Testis (tissue), 3 donors: Measurements from ENCODE around the gene FBXO46. TPM values are rescaled to one million over a fixed set of nuclear protein-coding genes. Genes with fewer than 3 reads are reported as not detected.

Experiments used
- DNase-seq: peaks from one replicate; pipeline ENCODE4 v3.0.0-alpha.2; 2019
- H3K27ac ChIP-seq, 2 donors: fragments of 200-600 bp; sonication (generic); one replicate each; pipeline ENCODE4 v1.5.1; 2019
- H3K27me3 ChIP-seq: fragments of 200-600 bp; sonication (generic); one replicate; pipeline ENCODE4 v1.5.1; 2019
- H3K36me3 ChIP-seq: fragments of 200-600 bp; sonication (generic); one replicate; pipeline ENCODE4 v1.5.1; 2017; ENCODE audit warnings: low read depth; ENCODE audit errors: missing control alignments
- H3K4me1 ChIP-seq: fragments of 200-600 bp; sonication (generic); one replicate; pipeline ENCODE4 v1.5.1; 2019
- H3K4me3 ChIP-seq, 2 donors: fragments of 200-600 bp; sonication (generic); one replicate each; pipeline ENCODE4 v1.5.1; 2017 to 2019
- H3K9me3 ChIP-seq: fragments of 200-600 bp; sonication (generic); one replicate; pipeline ENCODE4 v1.5.1; 2017
- CTCF ChIP-seq, 3 experiments: fragments of 450-650 bp in 2 of 3; fragments of 200-600 bp in 1 of 3; sonication (generic) in 1 of 3; IDR thresholded peaks; one replicate each; pipeline ENCODE4 v1.5.1; 2016 to 2019; ENCODE audit warnings: antibody characterized with exemption in 3 of 3, mild to moderate bottlenecking in 2 of 3, moderate library complexity in 1 of 3
- POLR2A ChIP-seq: fragments of 450-650 bp; IDR thresholded peaks from one replicate; pipeline ENCODE4 v1.6.1; 2017; ENCODE audit warnings: antibody characterized with exemption, mild to moderate bottlenecking, moderate library complexity
- WGBS, 2 donors: methylation state at CpG; one replicate each; pipeline ENCODE4 v1.1.5; 2018; 5-methylcytosine and 5-hydroxymethylcytosine counted together
- intact Hi-C: fragments of 100-400 bp; cut with DNase I; formaldehyde crosslinking; loops from one replicate; pipeline ENCODE4 v1.15.1; 2023; ENCODE audit warnings: low total_unique reads
- polyA plus RNA-seq: library from polyadenylated mRNA; stranded (reverse); fragments of 350-450 nt; fragmentation: Illumina TruSeq; extraction: RNeasy Lipid Tissue Mini Kit (QIAGEN cat#74804); gene quantifications from one replicate; pipeline ENCODE4 v1.2.3, GENCODE V29; 2014; ENCODE audit warnings: low read depth, low replicate concordance; ENCODE audit not compliant: insufficient read depth
- total RNA-seq, 2 donors: library from RNA; depleted of rRNA; stranded (reverse); fragments of >200 nt; gene quantifications; one replicate each; pipeline ENCODE4 v1.2.3, GENCODE V29; 2016

FBXO46 gene
- total and polyA plus RNA-seq, 3 donors from 2014 or later, result 20.1 to 24.2 (median 22.4) TPM

GRCh38 chr19:45681391-45682015, 49.2 kb downstream of the FBXO46 start:
- 4 to 6% methylated on average over 12 to 45 of the region's 51 CpGs for WGBS, 2 donors
- H3K36me3 ChIP-seq, result no peaks in the 10 kb centered on the region
- H3K27ac ChIP-seq, result peak overlapping the region in 1 of 2 donors; percentile 34
- TF ChIP-seq POLR2A (no peak), CTCF (IDR thresholded peaks at IDR 0.05) (peak; percentile 87 to 95 (median 92))
- intact Hi-C loops, result no loop called here
- peaks cover 11% of the 10 kb centered on the region for H3K4me1 ChIP-seq
- no peaks in the 10 kb centered on the region for H3K9me3 ChIP-seq
- no peaks in the 10 kb centered on the region for H3K27me3 ChIP-seq
- peak; percentile 87 for DNase-seq
- peak overlapping the region; percentile 11 to 41 for H3K4me3 ChIP-seq

- Histone ChIP-seq H3K36me3 (no peaks in the 10 kb centered on the region), H3K4me3 (peak overlapping the region; percentile 10 to 39), H3K4me1 (peaks cover 11% of the 10 kb centered on the region), H3K27me3 (no peaks in the 10 kb centered on the region), H3K9me3 (no peaks in the 10 kb centered on the region), H3K27ac (no peak overlapping the region)
- intact Hi-C loops, result no loop called here
- no peak for TF ChIP-seq POLR2A
- TF ChIP-seq CTCF (IDR thresholded peaks at IDR 0.05), result no peak
- 2 to 4% methylated on average over 24 to 49 of the region's 49 CpGs for whole genome bisulfite sequencing, 2 donors
- DNase-seq, result peak; percentile 65
Observed at GRCh38 chr19:45677351-45678230, 53.1 kb downstream of the FBXO46 start.

- Histone ChIP-seq H3K27me3 (no peaks in the 10 kb centered on the region), H3K36me3 (no peaks in the 10 kb centered on the region), H3K4me1 (peaks cover 11% of the 10 kb centered on the region), H3K27ac (no peak overlapping the region), H3K4me3 (peak overlapping the region; percentile 10 to 39), H3K9me3 (no peaks in the 10 kb centered on the region)
- TF ChIP-seq POLR2A (no peak), CTCF (IDR thresholded peaks at IDR 0.05) (no peak)
- 5 to 14% methylated on average over 7 to 28 of the region's 28 CpGs for WGBS, 2 donors
- no peak for DNase-seq
- intact Hi-C loops, result no loop called here
Observed at GRCh38 chr19:45676851-45677263, 53.8 kb downstream of the FBXO46 start.

- no peaks in the 10 kb centered on the region for H3K36me3 ChIP-seq
- TF ChIP-seq POLR2A (no peak), CTCF (IDR thresholded peaks at IDR 0.05) (no peak)
- no peak for DNase-seq
- intact Hi-C loops, result no loop called here
- H3K9me3 ChIP-seq, result no peaks in the 10 kb centered on the region
- peaks cover 5% of the 10 kb centered on the region for H3K27me3 ChIP-seq
- peaks cover 7% of the 10 kb centered on the region for H3K4me1 ChIP-seq
- no peak overlapping the region for H3K4me3 ChIP-seq
- 63 to 65% methylated on average over 7 of the region's 7 CpGs for WGBS, 2 donors
- H3K27ac ChIP-seq, result no peak overlapping the region
Observed at GRCh38 chr19:45674946-45675345, 55.8 kb downstream of the FBXO46 start.
